Loucy (cell line): ENCODE data around the gene PDE4D.

Source experiments
- H2AFZ ChIP-seq: fragments of 200-600 bp; sonication (generic); 2 replicates; pipeline ENCODE4 v1.6.0; 2016; ENCODE audit warnings: antibody characterized with exemption, mild to moderate bottlenecking, low read length, moderate library complexity
- H3F3A ChIP-seq: fragments of 200-600 bp; 2 replicates; pipeline ENCODE4 v1.6.0; 2016; ENCODE audit warnings: antibody characterized with exemption, low read depth, mild to moderate bottlenecking
- H3K27me3 ChIP-seq: fragments of 200-600 bp; sonication (generic); 2 replicates; pipeline ENCODE4 v1.6.1; 2014; ENCODE audit warnings: low read length, mild to moderate bottlenecking; ENCODE audit not compliant: insufficient read depth, poor library complexity, severe bottlenecking
- H3K36me3 ChIP-seq: fragments of 200-600 bp; sonication (generic); 2 replicates; pipeline ENCODE4 v1.6.1; 2016; ENCODE audit warnings: low read length; ENCODE audit not compliant: insufficient read depth
- H3K4me1 ChIP-seq: fragments of 200-600 bp; sonication (generic); 2 replicates; pipeline ENCODE4 v1.5.1; 2014; ENCODE audit warnings: low read length, mild to moderate bottlenecking; ENCODE audit not compliant: insufficient read depth, poor library complexity, severe bottlenecking
- H3K4me2 ChIP-seq: fragments of 200-600 bp; sonication (generic); 2 replicates; pipeline ENCODE4 v1.6.0; 2014; ENCODE audit warnings: antibody characterized with exemption, low read length, low read depth, mild to moderate bottlenecking; ENCODE audit not compliant: poor library complexity, severe bottlenecking
- H3K4me3 ChIP-seq: fragments of 200-600 bp; sonication (generic); 2 replicates; pipeline ENCODE4 v1.5.1; 2014; ENCODE audit warnings: low read length, mild to moderate bottlenecking, mixed read lengths; ENCODE audit not compliant: poor library complexity, severe bottlenecking
- H3K79me2 ChIP-seq: fragments of 200-600 bp; sonication (generic); 2 replicates; pipeline ENCODE4 v1.6.1; 2014; ENCODE audit warnings: low read length; ENCODE audit not compliant: insufficient read depth
- H3K9ac ChIP-seq: fragments of 200-600 bp; sonication (generic); 2 replicates; pipeline ENCODE4 v1.6.0; 2014; ENCODE audit warnings: mild to moderate bottlenecking, low read depth, low read length, moderate library complexity; ENCODE audit not compliant: poor library complexity, severe bottlenecking
- H3K9me2 ChIP-seq: fragments of 200-600 bp; sonication (generic); replicated peaks from 2 replicates; pipeline ENCODE4 v1.6.1; 2016; ENCODE audit warnings: low read depth, low read length, mixed read lengths
- H3K9me3 ChIP-seq: fragments of 200-600 bp; sonication (generic); 2 replicates; pipeline ENCODE4 v1.6.1; 2014; ENCODE audit warnings: mild to moderate bottlenecking, antibody characterized with exemption, low read length, low read depth; ENCODE audit not compliant: insufficient read depth
- H4K20me1 ChIP-seq: fragments of 200-600 bp; sonication (generic); 2 replicates; pipeline ENCODE4 v1.6.0; 2014; ENCODE audit warnings: antibody characterized with exemption, low read length, mild to moderate bottlenecking; ENCODE audit not compliant: insufficient read depth, poor library complexity, severe bottlenecking
- EZH2phosphoT487 ChIP-seq: fragments of 200-600 bp; IDR thresholded peaks from 2 replicates; pipeline ENCODE4 v1.6.1; 2018; ENCODE audit warnings: antibody characterized with exemption, mild to moderate bottlenecking, moderate library complexity, borderline replicate concordance
- TF ChIP-seq, protein P1 (sequence below): fragments of 200-600 bp; sonication (generic); conservative IDR thresholded peaks from 2 replicates; pipeline ENCODE4 v1.5.1; 2014; ENCODE audit warnings: mild to moderate bottlenecking, antibody characterized with exemption, low read length

Gene PDE4D

DNA sequence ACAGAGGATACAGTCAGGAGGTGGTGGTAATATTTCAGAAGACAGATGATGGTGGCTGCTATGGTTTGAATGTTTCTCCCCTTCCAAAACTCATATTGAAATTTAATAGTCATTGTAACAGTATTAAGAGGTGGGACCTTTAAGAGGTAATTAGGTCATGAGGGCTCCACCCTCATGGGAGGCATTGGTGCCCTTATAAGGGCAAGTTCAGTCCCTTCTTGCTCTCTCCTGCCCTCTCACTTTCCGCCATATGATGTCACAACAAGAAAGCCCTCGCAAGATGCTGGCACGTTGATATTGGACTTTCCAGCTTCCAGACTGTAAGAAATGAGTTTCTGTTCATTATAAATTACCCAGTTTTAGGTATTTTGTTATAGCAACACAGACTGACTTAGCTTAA is 274.9 kb downstream of the PDE4D start:
- Histone ChIP-seq H3K4me3 (no peak overlapping the region), H3K9me2 (no peaks in the 10 kb centered on the region), H3K4me1 (peaks cover 9% of the 10 kb centered on the region), H2AFZ (no peak overlapping the region), H3K27me3 (no peaks in the 10 kb centered on the region), H4K20me1 (no peaks in the 10 kb centered on the region), H3K4me2 (no peak overlapping the region), H3F3A (no peaks in the 10 kb centered on the region), H3K9ac (no peak overlapping the region), H3K79me2 (no peaks in the 10 kb centered on the region), H3K36me3 (no peaks in the 10 kb centered on the region), H3K9me3 (no peaks in the 10 kb centered on the region)
- no peak for TF ChIP-seq EZH2phosphoT487
- TF ChIP-seq, protein P1, sequence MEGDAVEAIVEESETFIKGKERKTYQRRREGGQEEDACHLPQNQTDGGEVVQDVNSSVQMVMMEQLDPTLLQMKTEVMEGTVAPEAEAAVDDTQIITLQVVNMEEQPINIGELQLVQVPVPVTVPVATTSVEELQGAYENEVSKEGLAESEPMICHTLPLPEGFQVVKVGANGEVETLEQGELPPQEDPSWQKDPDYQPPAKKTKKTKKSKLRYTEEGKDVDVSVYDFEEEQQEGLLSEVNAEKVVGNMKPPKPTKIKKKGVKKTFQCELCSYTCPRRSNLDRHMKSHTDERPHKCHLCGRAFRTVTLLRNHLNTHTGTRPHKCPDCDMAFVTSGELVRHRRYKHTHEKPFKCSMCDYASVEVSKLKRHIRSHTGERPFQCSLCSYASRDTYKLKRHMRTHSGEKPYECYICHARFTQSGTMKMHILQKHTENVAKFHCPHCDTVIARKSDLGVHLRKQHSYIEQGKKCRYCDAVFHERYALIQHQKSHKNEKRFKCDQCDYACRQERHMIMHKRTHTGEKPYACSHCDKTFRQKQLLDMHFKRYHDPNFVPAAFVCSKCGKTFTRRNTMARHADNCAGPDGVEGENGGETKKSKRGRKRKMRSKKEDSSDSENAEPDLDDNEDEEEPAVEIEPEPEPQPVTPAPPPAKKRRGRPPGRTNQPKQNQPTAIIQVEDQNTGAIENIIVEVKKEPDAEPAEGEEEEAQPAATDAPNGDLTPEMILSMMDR, result no peak

DNA sequence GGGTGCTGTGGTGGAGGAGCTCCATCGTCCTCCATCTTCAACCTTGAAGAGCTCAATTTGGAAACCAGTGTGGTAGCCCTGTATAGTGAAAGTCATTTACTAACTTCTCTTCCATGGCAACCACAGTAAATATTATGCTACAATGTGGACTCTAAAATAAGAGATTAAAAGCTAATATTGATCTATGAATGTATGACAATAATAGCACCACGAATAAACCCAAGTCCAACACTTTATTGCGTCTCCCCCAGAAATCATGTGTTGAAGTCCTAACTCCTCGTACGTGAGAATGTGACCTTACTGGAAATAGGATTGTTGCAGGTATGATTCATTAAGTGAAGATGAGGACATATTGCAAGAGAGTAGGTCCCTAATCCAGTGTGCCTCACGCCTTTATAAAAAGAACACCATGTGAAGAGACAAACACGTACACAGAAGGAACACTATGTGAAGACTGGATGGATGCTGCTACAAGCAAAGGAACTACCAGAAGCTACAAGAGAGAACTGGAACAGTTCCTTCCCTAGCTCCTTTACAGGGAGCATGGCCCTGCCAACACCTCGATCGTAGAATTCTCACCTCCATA is 276.2 kb downstream of the PDE4D start:
- Histone ChIP-seq H3K9me3 (no peaks in the 10 kb centered on the region), H3K27me3 (no peaks in the 10 kb centered on the region), H3K36me3 (no peaks in the 10 kb centered on the region), H4K20me1 (no peaks in the 10 kb centered on the region), H3F3A (no peaks in the 10 kb centered on the region), H2AFZ (no peak overlapping the region), H3K4me1 (peaks cover 9% of the 10 kb centered on the region), H3K9me2 (no peaks in the 10 kb centered on the region), H3K79me2 (no peaks in the 10 kb centered on the region), H3K4me3 (no peak overlapping the region), H3K9ac (no peak overlapping the region), H3K4me2 (no peak overlapping the region)
- no peak for TF ChIP-seq EZH2phosphoT487
- TF ChIP-seq, protein P1, result no peak

DNA sequence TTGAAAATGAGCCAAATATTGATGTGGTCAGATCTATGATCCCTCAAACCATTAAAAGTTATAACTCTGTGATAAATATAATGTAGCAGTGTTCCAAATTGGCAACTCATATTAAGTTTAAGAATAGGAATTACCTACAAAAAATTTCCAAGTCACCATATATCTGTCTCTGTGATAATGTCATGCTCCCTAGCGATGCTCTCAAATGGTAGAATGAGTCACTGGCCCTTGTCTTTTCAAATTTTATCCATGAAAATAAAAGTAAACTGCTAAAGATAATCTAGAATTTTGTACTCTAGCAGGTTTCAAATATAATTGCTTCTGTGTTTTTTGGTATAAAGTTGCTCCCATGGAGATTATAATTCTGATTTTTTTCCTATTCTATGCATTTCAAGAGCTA is 277.1 kb downstream of the PDE4D start:
- H3F3A ChIP-seq, result no peaks in the 10 kb centered on the region
- H3K27me3 ChIP-seq, result no peaks in the 10 kb centered on the region
- TF ChIP-seq, protein P1, result no peak
- no peak for TF ChIP-seq EZH2phosphoT487
- H3K4me2 ChIP-seq, result no peak overlapping the region
- H3K36me3 ChIP-seq, result no peaks in the 10 kb centered on the region
- no peak overlapping the region for H2AFZ ChIP-seq
- no peak overlapping the region for H3K9ac ChIP-seq
- peaks cover 9% of the 10 kb centered on the region for H3K4me1 ChIP-seq
- no peaks in the 10 kb centered on the region for H4K20me1 ChIP-seq
- no peaks in the 10 kb centered on the region for H3K9me3 ChIP-seq
- H3K79me2 ChIP-seq, result no peaks in the 10 kb centered on the region
- no peaks in the 10 kb centered on the region for H3K9me2 ChIP-seq
- no peak overlapping the region for H3K4me3 ChIP-seq
